SK-N-SH (cell line): ENCODE data around the gene FANCL.

Experiments used
- EZH2phosphoT487 ChIP-seq: fragments of 200-600 bp; sonication (generic); IDR thresholded peaks from 2 replicates; pipeline ENCODE4 v1.6.1; 2017; ENCODE audit warnings: low read depth, mixed run types, mild to moderate bottlenecking, antibody characterized with exemption, moderate library complexity, borderline replicate concordance
- TF ChIP-seq, protein P1 (sequence below): fragments of 200-600 bp; sonication (generic); IDR thresholded peaks from 2 replicates; pipeline ENCODE4 v1.6.1; 2017; ENCODE audit warnings: antibody characterized with exemption, mild to moderate bottlenecking, moderate library complexity

DNA sequence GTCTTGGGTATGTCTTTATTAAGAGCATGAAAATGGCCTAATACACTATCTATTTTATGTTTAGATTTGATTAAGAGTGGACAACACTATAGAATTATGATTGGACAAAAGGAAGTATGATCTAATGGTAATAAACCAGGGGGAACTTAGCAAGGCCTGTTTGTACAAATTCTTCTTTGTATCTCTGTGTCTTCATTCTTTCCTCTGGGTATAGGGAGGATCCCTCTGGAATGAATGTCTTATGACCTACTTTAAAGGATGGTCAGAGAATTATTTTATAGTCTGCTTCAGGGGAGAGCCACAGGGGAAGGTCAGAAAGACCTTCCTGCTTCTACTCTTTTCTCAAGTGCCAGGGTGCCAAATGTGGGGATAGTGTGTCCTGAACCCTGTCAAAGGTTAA, 42.8 kb upstream of the FANCL start:
- TF ChIP-seq EZH2phosphoT487: no peak
- TF ChIP-seq, protein P1, sequence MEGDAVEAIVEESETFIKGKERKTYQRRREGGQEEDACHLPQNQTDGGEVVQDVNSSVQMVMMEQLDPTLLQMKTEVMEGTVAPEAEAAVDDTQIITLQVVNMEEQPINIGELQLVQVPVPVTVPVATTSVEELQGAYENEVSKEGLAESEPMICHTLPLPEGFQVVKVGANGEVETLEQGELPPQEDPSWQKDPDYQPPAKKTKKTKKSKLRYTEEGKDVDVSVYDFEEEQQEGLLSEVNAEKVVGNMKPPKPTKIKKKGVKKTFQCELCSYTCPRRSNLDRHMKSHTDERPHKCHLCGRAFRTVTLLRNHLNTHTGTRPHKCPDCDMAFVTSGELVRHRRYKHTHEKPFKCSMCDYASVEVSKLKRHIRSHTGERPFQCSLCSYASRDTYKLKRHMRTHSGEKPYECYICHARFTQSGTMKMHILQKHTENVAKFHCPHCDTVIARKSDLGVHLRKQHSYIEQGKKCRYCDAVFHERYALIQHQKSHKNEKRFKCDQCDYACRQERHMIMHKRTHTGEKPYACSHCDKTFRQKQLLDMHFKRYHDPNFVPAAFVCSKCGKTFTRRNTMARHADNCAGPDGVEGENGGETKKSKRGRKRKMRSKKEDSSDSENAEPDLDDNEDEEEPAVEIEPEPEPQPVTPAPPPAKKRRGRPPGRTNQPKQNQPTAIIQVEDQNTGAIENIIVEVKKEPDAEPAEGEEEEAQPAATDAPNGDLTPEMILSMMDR: no peak
